ENCODE measurements around the gene SP2.

DNA sequence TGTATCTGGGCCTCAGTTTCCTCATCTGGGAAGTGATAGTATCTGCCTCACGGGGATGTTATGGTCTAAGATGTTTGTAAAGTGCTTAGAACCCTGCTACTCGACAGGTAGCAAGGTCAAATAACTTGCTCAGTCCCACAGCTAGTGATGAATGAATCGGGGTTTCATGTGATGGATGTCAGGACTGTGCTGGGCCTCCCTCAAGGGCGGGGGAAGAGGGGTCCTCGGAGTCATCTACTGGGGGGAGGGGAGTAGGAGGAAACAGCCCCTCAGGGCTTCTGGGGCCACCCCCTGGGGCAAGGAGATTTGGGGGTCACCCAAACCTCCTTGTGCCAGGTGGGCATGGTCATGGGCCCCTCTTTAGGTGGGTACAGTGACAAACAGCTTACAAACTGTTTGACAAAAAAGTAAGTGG lies 46.1 kb downstream of the SP2 start:
- TF ChIP-seq, protein P1, sequence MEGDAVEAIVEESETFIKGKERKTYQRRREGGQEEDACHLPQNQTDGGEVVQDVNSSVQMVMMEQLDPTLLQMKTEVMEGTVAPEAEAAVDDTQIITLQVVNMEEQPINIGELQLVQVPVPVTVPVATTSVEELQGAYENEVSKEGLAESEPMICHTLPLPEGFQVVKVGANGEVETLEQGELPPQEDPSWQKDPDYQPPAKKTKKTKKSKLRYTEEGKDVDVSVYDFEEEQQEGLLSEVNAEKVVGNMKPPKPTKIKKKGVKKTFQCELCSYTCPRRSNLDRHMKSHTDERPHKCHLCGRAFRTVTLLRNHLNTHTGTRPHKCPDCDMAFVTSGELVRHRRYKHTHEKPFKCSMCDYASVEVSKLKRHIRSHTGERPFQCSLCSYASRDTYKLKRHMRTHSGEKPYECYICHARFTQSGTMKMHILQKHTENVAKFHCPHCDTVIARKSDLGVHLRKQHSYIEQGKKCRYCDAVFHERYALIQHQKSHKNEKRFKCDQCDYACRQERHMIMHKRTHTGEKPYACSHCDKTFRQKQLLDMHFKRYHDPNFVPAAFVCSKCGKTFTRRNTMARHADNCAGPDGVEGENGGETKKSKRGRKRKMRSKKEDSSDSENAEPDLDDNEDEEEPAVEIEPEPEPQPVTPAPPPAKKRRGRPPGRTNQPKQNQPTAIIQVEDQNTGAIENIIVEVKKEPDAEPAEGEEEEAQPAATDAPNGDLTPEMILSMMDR (optimal IDR thresholded peaks at IDR 0.05 in 1 of 3, IDR thresholded peaks at IDR 0.05 in 1 of 3, conservative IDR thresholded peaks at IDR 0.05 in 1 of 3; ENCODE audit: extremely low read depth in 1 of 3, insufficient read depth in 2 of 3, low read length in 3 of 3), result no peak
- TF ChIP-seq EZH2 (IDR thresholded peaks at IDR 0.05; ENCODE audit: low read length), result no peak

Data from keratinocyte (primary cell).